T follicular helper cell (primary cell): ENCODE results near the gene SP6.

Experiments
- DNase-seq: peaks from one replicate; pipeline ENCODE4 v3.0.0-alpha.2; 2020; ENCODE audit warnings: low read depth

SP6 gene

GRCh38 chr17:47812146-47812920, 38.6 kb downstream of the SP6 start:
- no peak for DNase-seq

- no peak for DNase-seq
Measured at GRCh38 chr17:47811709-47812108, 39.3 kb downstream of the SP6 start.

GRCh38 chr17:47810901-47811635, 39.9 kb downstream of the SP6 start:
- DNase-seq = no peak

- DNase-seq = no peak
Measured at GRCh38 chr17:47810200-47810821, 40.7 kb downstream of the SP6 start.

- DNase-seq = no peak
Measured at GRCh38 chr17:47808830-47809480, 42.0 kb downstream of the SP6 start.

- DNase-seq = no peak
Measured at GRCh38 chr17:47808036-47808829, 42.7 kb downstream of the SP6 start.

- DNase-seq = no peak
Measured at GRCh38 chr17:47807421-47807820, 43.5 kb downstream of the SP6 start.

- DNase-seq = no peak
Measured at GRCh38 chr17:47806913-47807255, 44.1 kb downstream of the SP6 start.

GRCh38 chr17:47806026-47806912, 44.7 kb downstream of the SP6 start:
- no peak for DNase-seq

GRCh38 chr17:47804461-47804860, 46.5 kb downstream of the SP6 start:
- no peak for DNase-seq

GRCh38 chr17:47803751-47804150, 47.2 kb downstream of the SP6 start:
- no peak for DNase-seq

GRCh38 chr17:47803201-47803600, 47.8 kb downstream of the SP6 start:
- no peak for DNase-seq

GRCh38 chr17:47802341-47803022, 48.5 kb downstream of the SP6 start:
- DNase-seq = peak; percentile 46

GRCh38 chr17:47801906-47802305, 49.1 kb downstream of the SP6 start:
- no peak for DNase-seq

- DNase-seq = no peak
Measured at GRCh38 chr17:47801176-47801765, 49.7 kb downstream of the SP6 start.

- DNase-seq = no peak
Measured at GRCh38 chr17:47800686-47801085, 50.3 kb downstream of the SP6 start.

GRCh38 chr17:47797797-47798196, 53.2 kb downstream of the SP6 start:
- no peak for DNase-seq
